Muscle layer of duodenum (tissue), 2 donors: ENCODE data around the gene CDA.

Experiments
- H3K27ac ChIP-seq: one replicate; pipeline ENCODE4 v1.7.0; 2013; ENCODE audit warnings: mild to moderate bottlenecking, low read length
- H3K27me3 ChIP-seq: one replicate; pipeline ENCODE4 v1.7.0; 2013; ENCODE audit warnings: low read depth, mild to moderate bottlenecking, control low read depth, low read length
- H3K36me3 ChIP-seq, 2 donors: one replicate each; pipeline ENCODE4 v1.7.0; 2013; ENCODE audit warnings: low read length in 2 of 2, control low read depth in 1 of 2, mild to moderate bottlenecking in 1 of 2; ENCODE audit not compliant: insufficient read depth in 2 of 2, control insufficient read depth in 1 of 2
- H3K4me1 ChIP-seq, 2 donors: one replicate each; pipeline ENCODE4 v1.7.0; 2013; ENCODE audit warnings: low read length in 2 of 2, mild to moderate bottlenecking in 2 of 2, control low read depth in 1 of 2, moderate library complexity in 1 of 2; ENCODE audit not compliant: insufficient read depth in 2 of 2, control insufficient read depth in 1 of 2
- H3K4me3 ChIP-seq, 2 donors: one replicate each; pipeline ENCODE4 v1.7.0; 2013; ENCODE audit warnings: low read length in 2 of 2, low read depth in 1 of 2, mild to moderate bottlenecking in 1 of 2
- H3K9me3 ChIP-seq, 2 donors: one replicate each; pipeline ENCODE4 v1.7.0; 2013; ENCODE audit warnings: low read length in 2 of 2, control low read depth in 1 of 2, mild to moderate bottlenecking in 1 of 2; ENCODE audit not compliant: control insufficient read depth in 1 of 2
- donor health status: healthy.

Gene CDA

GRCh38 chr1:20589331-20590278, 708 bp downstream of the CDA start:
- H3K4me3 ChIP-seq: peak overlapping the region; percentile 30 to 52
- H3K4me1 ChIP-seq: peaks cover 0 to 4% of the 10 kb centered on the region in 2 donors
- H3K9me3 ChIP-seq: no peaks in the 10 kb centered on the region
- no peaks in the 10 kb centered on the region for H3K36me3 ChIP-seq
- peaks cover 11% of the 10 kb centered on the region for H3K27me3 ChIP-seq
- H3K27ac ChIP-seq: no peak overlapping the region

- Histone ChIP-seq H3K36me3 (no peaks in the 10 kb centered on the region), H3K9me3 (no peaks in the 10 kb centered on the region), H3K27me3 (peaks cover 11% of the 10 kb centered on the region), H3K4me1 (peaks cover 0 to 4% of the 10 kb centered on the region in 2 donors), H3K27ac (no peak overlapping the region), H3K4me3 (peak overlapping the region in 1 of 2 donors; percentile 52)
Observed at GRCh38 chr1:20590306-20590777, 1.4 kb downstream of the CDA start.

GRCh38 chr1:20593756-20594155, 4.9 kb downstream of the CDA start:
- Histone ChIP-seq H3K36me3 (no peaks in the 10 kb centered on the region), H3K9me3 (peaks cover 0 to 2% of the 10 kb centered on the region in 2 donors), H3K27ac (no peak overlapping the region), H3K27me3 (peaks cover 7% of the 10 kb centered on the region), H3K4me1 (peaks cover 4% of the 10 kb centered on the region in 2 donors), H3K4me3 (no peak overlapping the region)

- Histone ChIP-seq H3K4me3 (no peak overlapping the region), H3K27ac (no peak overlapping the region), H3K9me3 (peaks cover 0 to 2% of the 10 kb centered on the region in 2 donors), H3K36me3 (no peaks in the 10 kb centered on the region), H3K4me1 (peaks cover 4% of the 10 kb centered on the region in 2 donors), H3K27me3 (no peaks in the 10 kb centered on the region)
Observed at GRCh38 chr1:20594746-20595145, 5.8 kb downstream of the CDA start.

GRCh38 chr1:20596106-20596505, 7.2 kb downstream of the CDA start:
- Histone ChIP-seq H3K27me3 (no peaks in the 10 kb centered on the region), H3K9me3 (peaks cover 0 to 2% of the 10 kb centered on the region in 2 donors), H3K27ac (no peak overlapping the region), H3K4me1 (peaks cover 0 to 4% of the 10 kb centered on the region in 2 donors), H3K36me3 (no peaks in the 10 kb centered on the region), H3K4me3 (no peak overlapping the region)

GRCh38 chr1:20597650-20598049, 8.8 kb downstream of the CDA start:
- Histone ChIP-seq H3K36me3 (no peaks in the 10 kb centered on the region), H3K9me3 (peaks cover 0 to 2% of the 10 kb centered on the region in 2 donors), H3K4me3 (no peak overlapping the region), H3K27ac (no peak overlapping the region), H3K27me3 (no peaks in the 10 kb centered on the region), H3K4me1 (peaks cover 0 to 4% of the 10 kb centered on the region in 2 donors)

- H3K4me3 ChIP-seq: no peak overlapping the region
- H3K4me1 ChIP-seq: peaks cover 0 to 4% of the 10 kb centered on the region in 2 donors
- no peaks in the 10 kb centered on the region for H3K27me3 ChIP-seq
- H3K36me3 ChIP-seq: no peaks in the 10 kb centered on the region
- peaks cover 0 to 2% of the 10 kb centered on the region in 2 donors for H3K9me3 ChIP-seq
- no peak overlapping the region for H3K27ac ChIP-seq
Observed at GRCh38 chr1:20600156-20600555, 11.3 kb downstream of the CDA start.

- no peak overlapping the region for H3K27ac ChIP-seq
- no peak overlapping the region for H3K4me3 ChIP-seq
- H3K4me1 ChIP-seq: peaks cover 0 to 4% of the 10 kb centered on the region in 2 donors
- H3K36me3 ChIP-seq: no peaks in the 10 kb centered on the region
- no peaks in the 10 kb centered on the region for H3K27me3 ChIP-seq
- peaks cover 0 to 2% of the 10 kb centered on the region in 2 donors for H3K9me3 ChIP-seq
Observed at GRCh38 chr1:20601129-20601825, 12.4 kb downstream of the CDA start.

- H3K27ac ChIP-seq: no peak overlapping the region
- H3K4me3 ChIP-seq: no peak overlapping the region
- no peaks in the 10 kb centered on the region for H3K27me3 ChIP-seq
- H3K9me3 ChIP-seq: peaks cover 0 to 2% of the 10 kb centered on the region in 2 donors
- no peaks in the 10 kb centered on the region for H3K36me3 ChIP-seq
- H3K4me1 ChIP-seq: no peaks in the 10 kb centered on the region
Observed at GRCh38 chr1:20602851-20603450, 14.1 kb downstream of the CDA start.

GRCh38 chr1:20603504-20604464, 14.9 kb downstream of the CDA start:
- H3K4me3 ChIP-seq: no peak overlapping the region
- no peak overlapping the region for H3K27ac ChIP-seq
- no peaks in the 10 kb centered on the region for H3K36me3 ChIP-seq
- no peaks in the 10 kb centered on the region for H3K9me3 ChIP-seq
- no peaks in the 10 kb centered on the region for H3K4me1 ChIP-seq
- H3K27me3 ChIP-seq: no peaks in the 10 kb centered on the region
